Cardiac fibroblast (primary cell): ENCODE measurements around the gene ANKRD17.

ENCODE experiments used
- DNase-seq, 2 donors: peaks; one replicate each; pipeline versions ENCODE4 v3.0.0 to v3.0.0-alpha.2; 2010; ENCODE audit warnings: low read depth in 2 of 2
- H3K4me3 ChIP-seq, 2 donors: replicated peaks in 1 of 2; 1 replicate in 1 of 2; 2 replicates in 1 of 2; pipeline ENCODE4 v1.5.1; 2011; ENCODE audit warnings: low read depth in 2 of 2, low read length in 2 of 2, mild to moderate bottlenecking in 2 of 2, moderate library complexity in 1 of 2
- TF ChIP-seq, protein P1 (sequence below): IDR thresholded peaks from one replicate; pipeline ENCODE4 v1.5.1; 2011; ENCODE audit warnings: low read depth, mild to moderate bottlenecking, low read length, inconsistent platforms

Gene ANKRD17

DNA sequence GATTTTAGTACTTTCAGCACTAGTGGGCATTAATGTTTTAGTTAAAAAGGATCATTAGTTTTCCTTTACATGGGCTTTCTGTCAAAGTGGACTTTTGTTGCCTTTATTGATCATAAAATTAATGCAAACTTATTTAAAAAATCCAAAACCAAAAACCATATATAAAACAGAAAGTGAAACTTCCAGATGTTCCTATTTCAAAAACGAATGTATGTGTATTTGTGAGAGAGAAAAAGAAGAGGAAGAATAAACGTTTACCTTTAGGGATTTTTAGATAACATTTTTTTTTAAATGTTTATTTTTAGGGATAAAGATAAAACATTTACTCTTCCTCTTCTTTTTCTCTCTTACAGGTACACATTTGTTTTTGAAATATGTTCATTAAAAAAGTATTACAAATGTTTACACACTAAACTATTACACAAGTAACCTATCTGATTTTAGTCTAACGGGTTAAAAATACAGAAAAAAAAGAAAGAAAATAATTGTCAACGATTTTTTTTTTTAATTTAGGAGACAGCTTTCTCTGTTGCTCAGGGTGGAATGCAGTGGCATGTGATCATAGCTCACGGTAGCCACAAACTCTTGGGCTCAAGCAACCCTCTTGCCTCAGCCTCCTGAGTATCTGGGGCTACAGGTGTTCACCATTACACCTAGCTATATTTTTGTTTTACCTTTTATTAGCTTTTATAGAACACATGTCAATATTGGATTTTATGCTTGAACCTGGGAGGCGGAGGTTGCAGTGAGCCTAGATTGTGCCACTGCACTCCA, 172.3 kb downstream of the ANKRD17 start:
- TF ChIP-seq, protein P1, sequence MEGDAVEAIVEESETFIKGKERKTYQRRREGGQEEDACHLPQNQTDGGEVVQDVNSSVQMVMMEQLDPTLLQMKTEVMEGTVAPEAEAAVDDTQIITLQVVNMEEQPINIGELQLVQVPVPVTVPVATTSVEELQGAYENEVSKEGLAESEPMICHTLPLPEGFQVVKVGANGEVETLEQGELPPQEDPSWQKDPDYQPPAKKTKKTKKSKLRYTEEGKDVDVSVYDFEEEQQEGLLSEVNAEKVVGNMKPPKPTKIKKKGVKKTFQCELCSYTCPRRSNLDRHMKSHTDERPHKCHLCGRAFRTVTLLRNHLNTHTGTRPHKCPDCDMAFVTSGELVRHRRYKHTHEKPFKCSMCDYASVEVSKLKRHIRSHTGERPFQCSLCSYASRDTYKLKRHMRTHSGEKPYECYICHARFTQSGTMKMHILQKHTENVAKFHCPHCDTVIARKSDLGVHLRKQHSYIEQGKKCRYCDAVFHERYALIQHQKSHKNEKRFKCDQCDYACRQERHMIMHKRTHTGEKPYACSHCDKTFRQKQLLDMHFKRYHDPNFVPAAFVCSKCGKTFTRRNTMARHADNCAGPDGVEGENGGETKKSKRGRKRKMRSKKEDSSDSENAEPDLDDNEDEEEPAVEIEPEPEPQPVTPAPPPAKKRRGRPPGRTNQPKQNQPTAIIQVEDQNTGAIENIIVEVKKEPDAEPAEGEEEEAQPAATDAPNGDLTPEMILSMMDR, result no peak
- no peak overlapping the region for H3K4me3 ChIP-seq
- DNase-seq, result no peak

DNA sequence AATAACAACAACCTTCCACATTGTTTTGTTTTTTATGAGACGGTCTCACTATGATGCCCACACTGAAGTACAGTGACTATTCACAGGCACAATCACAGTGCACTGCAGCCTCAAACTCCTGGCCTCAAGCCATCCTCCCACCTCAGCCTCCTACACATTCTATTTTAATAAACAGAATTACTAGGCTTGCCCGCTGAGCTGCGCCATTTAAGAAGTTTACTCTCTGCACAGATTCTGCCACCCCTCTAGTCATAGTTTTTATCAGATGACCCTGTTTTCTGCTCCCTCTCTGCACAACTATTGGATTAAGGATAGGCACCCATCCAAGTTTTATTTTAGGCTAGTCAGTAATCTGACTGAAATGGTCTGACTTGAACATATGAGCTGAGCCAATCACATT, 177.8 kb downstream of the ANKRD17 start:
- TF ChIP-seq, protein P1, result no peak
- no peak overlapping the region for H3K4me3 ChIP-seq
- peak; percentile 9 to 16 for DNase-seq

DNA sequence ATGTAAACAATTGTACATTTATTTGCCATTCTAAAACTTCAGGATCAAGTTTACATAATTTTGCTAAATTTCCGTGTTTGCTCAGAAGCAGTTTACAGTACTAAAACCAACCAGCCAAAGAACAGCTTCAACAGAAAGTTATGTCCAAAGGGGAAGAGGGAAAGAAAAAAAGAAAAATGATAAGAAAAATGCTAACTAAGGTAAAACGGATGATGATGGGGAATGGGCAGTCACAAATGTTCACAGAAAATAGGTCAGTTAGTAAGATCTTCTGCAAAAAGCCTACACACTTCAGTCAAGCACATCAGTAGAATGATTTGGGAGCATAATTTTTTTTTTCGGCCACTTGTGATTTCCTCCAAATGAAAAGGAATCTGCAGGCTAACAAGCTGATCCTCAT, 182.8 kb downstream of the ANKRD17 start:
- DNase-seq, result no peak
- no peak overlapping the region for H3K4me3 ChIP-seq
- TF ChIP-seq, protein P1, result no peak

DNA sequence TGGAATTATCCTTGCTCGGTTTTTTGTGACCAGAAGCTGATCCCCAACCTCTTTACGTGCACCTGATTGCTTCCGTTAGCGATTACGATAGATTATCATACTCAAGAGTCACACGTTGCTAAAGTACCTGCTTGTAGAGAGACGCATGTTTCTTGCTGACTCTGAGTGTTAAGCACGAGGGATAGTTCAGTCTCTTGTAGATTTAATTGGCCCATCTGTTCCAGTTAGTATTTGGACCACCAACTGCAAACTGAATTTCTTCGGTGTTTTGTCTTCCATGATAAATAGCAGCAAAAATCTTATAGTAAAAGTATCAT, 188.6 kb downstream of the ANKRD17 start:
- DNase-seq, result no peak
- peak overlapping the region; percentile 81 to 85 for H3K4me3 ChIP-seq
- TF ChIP-seq, protein P1, result no peak

DNA sequence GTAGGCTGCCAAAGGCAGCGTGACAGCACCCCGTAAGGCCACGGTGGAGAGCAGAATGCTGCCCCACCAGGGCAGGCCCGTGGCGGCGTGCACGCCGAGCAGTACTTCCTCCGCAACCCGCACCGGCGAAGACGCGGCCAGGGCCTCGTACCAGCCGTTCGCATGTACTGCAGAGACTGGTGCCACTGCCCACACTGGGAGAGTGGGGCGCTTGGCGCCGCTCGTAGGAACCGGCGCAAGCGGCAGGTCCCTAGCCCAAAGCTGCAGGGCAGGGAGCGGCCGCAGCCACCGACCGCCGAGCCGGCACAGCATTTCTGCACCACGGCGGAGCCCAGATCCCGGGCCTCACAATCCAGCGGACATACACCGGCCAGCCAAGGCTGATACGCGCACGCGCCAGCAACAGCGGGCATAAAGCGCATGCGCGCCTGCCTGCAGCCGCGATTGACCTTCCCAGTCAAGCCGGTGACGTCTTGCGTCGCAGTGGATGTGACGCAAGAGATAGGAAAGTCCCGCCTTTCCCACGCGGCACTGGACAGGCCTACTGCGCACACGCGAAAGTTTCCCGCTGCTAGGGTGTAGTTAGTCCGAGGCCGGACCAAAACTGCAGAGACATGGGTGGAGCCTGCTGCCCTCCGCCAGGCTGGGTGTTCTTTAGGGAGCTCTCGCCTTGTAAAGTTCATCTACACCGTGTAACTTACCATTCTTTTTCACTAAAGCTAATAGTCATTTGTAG, 189.1 kb downstream of the ANKRD17 start, which contains the start of gene COX18:
Gene COX18 (minus strand): TSS at position 379 of the 736 bp plus-strand sequence. CDS start 67 bp downstream, at position 312.
- TF ChIP-seq, protein P1, result no peak
- H3K4me3 ChIP-seq, result peak within 1 kb of the TSS; percentile 81 to 85
- peak; percentile 99 for DNase-seq

DNA sequence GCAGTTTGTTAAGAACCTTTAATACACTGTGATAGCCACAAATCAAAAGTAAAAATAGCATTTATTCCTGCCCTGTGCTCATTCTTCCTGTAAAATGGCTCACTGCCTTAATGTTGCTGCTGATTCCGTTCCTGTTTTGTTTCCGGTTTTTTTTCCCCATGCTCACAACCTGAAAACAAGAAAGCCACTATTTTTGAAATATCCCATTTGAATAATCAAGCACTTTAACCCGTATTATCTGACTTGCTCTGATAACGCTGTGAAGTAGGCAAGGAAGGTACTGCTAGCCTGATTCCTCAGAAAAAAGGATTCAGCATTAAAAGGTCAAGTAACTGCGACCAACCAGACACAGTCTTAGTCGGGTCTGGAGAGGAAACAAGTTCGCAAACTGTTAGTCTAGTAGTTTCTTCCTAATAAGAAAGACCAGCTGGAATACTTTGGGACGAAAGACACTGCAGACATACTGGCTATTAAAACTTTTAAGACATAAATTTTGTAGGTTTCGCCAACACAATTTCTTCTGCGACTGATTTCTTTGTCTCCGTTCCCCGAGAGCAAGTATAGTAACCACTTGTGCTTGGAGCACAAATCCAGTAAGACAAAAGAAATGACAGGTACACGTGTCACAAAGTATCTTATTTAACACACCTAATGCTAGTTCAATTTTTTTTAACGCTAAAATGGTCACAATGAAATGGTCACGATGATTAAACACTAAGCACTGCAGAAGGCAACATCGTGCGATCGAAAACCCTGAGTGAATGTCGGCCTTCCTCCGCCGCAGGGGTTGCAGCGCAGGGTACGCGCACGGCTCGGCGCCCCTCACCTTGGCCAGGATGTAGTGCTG, 189.9 kb downstream of the ANKRD17 start:
- H3K4me3 ChIP-seq, result peak overlapping the region; percentile 81 to 85
- TF ChIP-seq, protein P1, result no peak
- peak; percentile 41 to 52 for DNase-seq
